HL-60 (cell line): ENCODE measurements around the gene NRCAM.
"Not testable (repeated sequence)": the region's sequence is repeated elsewhere in the genome, so short reads cannot be mapped to it uniquely, and the experiment has no call there.

Experiments
- DNase-seq, 2 experiments: peaks; one replicate each; pipeline ENCODE4 v3.0.0-alpha.2; 2010 to 2020; ENCODE audit warnings: low read depth in 1 of 2, low spot score in 1 of 2
- H3K27ac ChIP-seq: fragments of 250-450 bp; sonication (Bioruptor Pico); replicated peaks from 2 replicates; pipeline ENCODE4 v1.5.1; 2020; ENCODE audit warnings: mild to moderate bottlenecking, moderate library complexity
- H3K27me3 ChIP-seq: fragments of 250-450 bp; sonication (Bioruptor Pico); 2 replicates; pipeline ENCODE4 v1.5.1; 2021; ENCODE audit warnings: mild to moderate bottlenecking, moderate library complexity; ENCODE audit not compliant: insufficient read depth, poor library complexity, severe bottlenecking
- H3K4me3 ChIP-seq: replicated peaks from 2 replicates; pipeline ENCODE4 v1.5.1; 2011; ENCODE audit warnings: mild to moderate bottlenecking, control low read depth, low read length; ENCODE audit not compliant: insufficient read depth
- CTCF ChIP-seq: IDR thresholded peaks from one replicate; pipeline ENCODE4 v1.5.1; 2011; ENCODE audit warnings: low read length, control low read depth, inconsistent platforms; ENCODE audit not compliant: insufficient read depth
- GABPA ChIP-seq: IDR thresholded peaks from 2 replicates; pipeline ENCODE4 v1.6.1; 2012; ENCODE audit warnings: low read depth
- POLR2AphosphoS5 ChIP-seq: IDR thresholded peaks from 2 replicates; pipeline ENCODE4 v1.6.1; 2012; ENCODE audit warnings: low read depth
- REST ChIP-seq: IDR thresholded peaks from 2 replicates; pipeline ENCODE4 v1.6.1; 2012; ENCODE audit warnings: low read depth; ENCODE audit not compliant: insufficient replicate concordance
- SPI1 ChIP-seq: IDR thresholded peaks from 2 replicates; pipeline ENCODE4 v1.6.1; 2012; ENCODE audit warnings: low read depth, mild to moderate bottlenecking, borderline replicate concordance

Gene NRCAM

DNA sequence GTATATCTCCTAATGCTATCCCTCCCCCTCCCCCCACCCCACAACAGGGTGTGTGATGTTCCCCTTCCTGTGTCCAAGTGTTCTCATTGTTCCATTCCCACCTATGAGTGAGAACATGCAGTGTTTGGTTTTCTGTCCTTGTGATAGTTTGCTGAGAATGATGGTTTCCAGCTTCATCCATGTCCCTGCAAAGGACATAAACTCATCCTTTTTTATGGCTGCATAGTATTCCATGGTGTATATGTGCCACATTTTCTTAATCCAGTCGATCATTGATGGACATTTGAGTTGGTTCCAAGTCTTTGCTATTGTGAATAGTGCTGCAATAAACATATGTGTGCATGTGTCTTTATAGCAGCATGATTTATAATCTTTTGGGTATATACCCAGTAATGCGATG is 68.5 kb downstream of the NRCAM start:
- H3K27me3 ChIP-seq, H3K27ac ChIP-seq, DNase-seq, H3K4me3 ChIP-seq: not testable (repeated sequence)

GRCh38 chr7:108385834-108386422 is 70.3 kb downstream of the NRCAM start:
- no peak for DNase-seq
- H3K27ac ChIP-seq: no peak overlapping the region
- peaks cover 2% of the 10 kb centered on the region for H3K27me3 ChIP-seq
- no peak overlapping the region for H3K4me3 ChIP-seq
- no peak for TF ChIP-seq POLR2AphosphoS5
- TF ChIP-seq GABPA: no peak
- no peak for TF ChIP-seq REST

GRCh38 chr7:108384716-108385483 is 71.3 kb downstream of the NRCAM start:
- H3K27me3 ChIP-seq: peaks cover 2% of the 10 kb centered on the region
- TF ChIP-seq POLR2AphosphoS5: no peak
- peak; percentile 3 for TF ChIP-seq CTCF
- DNase-seq: no peak
- H3K4me3 ChIP-seq: no peak overlapping the region
- no peak overlapping the region for H3K27ac ChIP-seq

- H3K4me3 ChIP-seq: no peak overlapping the region
- no peak for TF ChIP-seq CTCF
- no peak for TF ChIP-seq REST
- TF ChIP-seq GABPA: no peak
- TF ChIP-seq SPI1: no peak
- no peak for TF ChIP-seq POLR2AphosphoS5
- H3K27me3 ChIP-seq: peaks cover 6% of the 10 kb centered on the region
- no peak for DNase-seq
- H3K27ac ChIP-seq: no peak overlapping the region
Observed at GRCh38 chr7:108382932-108383331, 73.3 kb downstream of the NRCAM start.

DNA sequence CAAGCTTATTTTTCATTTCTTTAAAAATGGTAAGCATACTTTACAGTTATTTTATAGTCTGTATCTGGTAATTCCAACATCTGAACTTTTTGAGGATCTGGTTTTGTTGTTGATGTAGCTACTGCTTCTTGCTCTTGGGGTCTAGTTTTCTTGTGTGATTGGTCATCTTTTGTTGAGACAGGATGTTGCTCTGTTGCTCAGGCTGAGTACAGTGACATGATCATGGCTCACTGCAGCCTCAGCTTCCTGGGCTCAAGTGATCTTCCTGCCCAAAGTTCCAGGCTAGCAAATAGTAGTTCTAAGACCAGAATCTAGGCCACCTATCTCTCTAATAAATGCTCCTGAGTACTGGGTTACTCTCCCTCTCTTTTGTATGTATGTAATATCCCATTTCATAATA is 75.7 kb downstream of the NRCAM start:
- no peak for DNase-seq
- Histone ChIP-seq H3K27ac (no peak overlapping the region), H3K27me3 (peaks cover 6% of the 10 kb centered on the region), H3K4me3 (no peak overlapping the region)
- TF ChIP-seq REST: no peak
- no peak for TF ChIP-seq GABPA
- no peak for TF ChIP-seq CTCF
